ENCODE measurements around the gene LIPF.

The LIPF gene, protein sequence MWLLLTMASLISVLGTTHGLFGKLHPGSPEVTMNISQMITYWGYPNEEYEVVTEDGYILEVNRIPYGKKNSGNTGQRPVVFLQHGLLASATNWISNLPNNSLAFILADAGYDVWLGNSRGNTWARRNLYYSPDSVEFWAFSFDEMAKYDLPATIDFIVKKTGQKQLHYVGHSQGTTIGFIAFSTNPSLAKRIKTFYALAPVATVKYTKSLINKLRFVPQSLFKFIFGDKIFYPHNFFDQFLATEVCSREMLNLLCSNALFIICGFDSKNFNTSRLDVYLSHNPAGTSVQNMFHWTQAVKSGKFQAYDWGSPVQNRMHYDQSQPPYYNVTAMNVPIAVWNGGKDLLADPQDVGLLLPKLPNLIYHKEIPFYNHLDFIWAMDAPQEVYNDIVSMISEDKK

DNA sequence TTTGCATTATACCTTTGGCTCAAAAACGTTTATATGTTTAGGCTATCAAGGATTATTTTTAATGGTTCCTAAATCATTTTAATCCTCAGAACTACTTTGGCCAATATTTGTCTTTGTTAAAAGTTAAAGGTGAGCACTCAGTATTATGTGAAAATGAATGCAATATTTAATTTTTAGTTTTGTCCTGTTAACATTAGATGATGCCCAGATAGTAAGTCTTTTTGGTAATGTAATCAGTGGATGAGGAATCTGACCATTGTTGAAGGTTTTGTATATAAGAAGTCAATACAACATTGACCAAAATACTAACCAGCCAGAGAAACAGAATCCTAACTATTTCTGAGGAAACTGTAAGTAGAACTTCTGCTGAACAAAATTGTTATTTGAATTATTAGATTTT, at the start of gene LIPF:
Gene LIPF, plus strand, starts transcription at position 301 of the 400 bp plus-strand sequence. CDS start 2,856 bp downstream, outside the sequence.
- no peak for DNase-seq (ENCODE audit: extremely low read depth, insufficient read length)
- TF ChIP-seq, protein P1, sequence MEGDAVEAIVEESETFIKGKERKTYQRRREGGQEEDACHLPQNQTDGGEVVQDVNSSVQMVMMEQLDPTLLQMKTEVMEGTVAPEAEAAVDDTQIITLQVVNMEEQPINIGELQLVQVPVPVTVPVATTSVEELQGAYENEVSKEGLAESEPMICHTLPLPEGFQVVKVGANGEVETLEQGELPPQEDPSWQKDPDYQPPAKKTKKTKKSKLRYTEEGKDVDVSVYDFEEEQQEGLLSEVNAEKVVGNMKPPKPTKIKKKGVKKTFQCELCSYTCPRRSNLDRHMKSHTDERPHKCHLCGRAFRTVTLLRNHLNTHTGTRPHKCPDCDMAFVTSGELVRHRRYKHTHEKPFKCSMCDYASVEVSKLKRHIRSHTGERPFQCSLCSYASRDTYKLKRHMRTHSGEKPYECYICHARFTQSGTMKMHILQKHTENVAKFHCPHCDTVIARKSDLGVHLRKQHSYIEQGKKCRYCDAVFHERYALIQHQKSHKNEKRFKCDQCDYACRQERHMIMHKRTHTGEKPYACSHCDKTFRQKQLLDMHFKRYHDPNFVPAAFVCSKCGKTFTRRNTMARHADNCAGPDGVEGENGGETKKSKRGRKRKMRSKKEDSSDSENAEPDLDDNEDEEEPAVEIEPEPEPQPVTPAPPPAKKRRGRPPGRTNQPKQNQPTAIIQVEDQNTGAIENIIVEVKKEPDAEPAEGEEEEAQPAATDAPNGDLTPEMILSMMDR (IDR thresholded peaks at IDR 0.05; ENCODE audit: insufficient read depth, low read length, poor library complexity, severe bottlenecking): no peak
- Histone ChIP-seq H3K36me3 (ENCODE audit: control insufficient read depth, insufficient read depth, low read length) (no peaks in the 10 kb centered on the region), H3K27me3 (replicated peaks; ENCODE audit: control insufficient read depth, insufficient read depth, low read length) (no peaks in the 10 kb centered on the region), H3K4me3 (replicated peaks; ENCODE audit: low read depth, low read length) (no peak within 1 kb of the TSS)

DNA sequence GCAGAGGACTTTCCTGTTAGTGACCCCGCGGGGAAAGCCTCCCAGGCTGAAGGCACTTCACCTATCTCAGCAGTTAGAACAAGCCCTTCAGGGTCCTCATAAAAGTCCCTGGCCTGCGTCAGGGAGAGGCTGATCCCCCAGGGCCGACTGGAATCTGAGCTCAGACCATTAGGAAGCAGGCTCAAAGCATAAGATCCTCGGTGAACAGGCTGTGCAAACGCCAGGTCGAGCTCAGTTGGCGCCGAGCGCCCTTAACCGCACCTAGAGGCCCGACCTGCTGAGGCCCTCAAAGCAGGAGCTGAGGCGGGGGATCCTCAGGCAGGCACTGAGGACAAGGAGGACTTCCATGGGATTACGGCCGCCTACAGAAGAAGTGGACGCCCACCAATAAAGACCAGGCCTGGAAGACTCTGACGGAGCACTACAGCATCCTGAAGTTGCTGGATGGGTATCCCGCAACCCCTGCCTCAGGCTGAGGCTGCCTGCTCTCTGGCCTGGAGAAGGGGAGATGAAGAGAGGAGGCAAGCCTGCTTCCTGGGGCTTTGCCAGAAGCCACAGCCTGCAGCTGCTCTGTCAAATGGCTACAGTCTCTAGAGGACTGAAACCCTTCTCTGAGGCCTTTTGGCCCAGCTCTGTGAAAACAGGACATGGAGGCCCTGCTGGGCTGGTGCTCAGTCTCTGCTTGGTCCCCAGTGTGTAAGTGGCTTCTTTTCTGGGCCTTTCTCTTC, 47.8 kb upstream of the LIPF start:
- TF ChIP-seq, protein P1 (IDR thresholded peaks at IDR 0.05; ENCODE audit: insufficient read depth, low read length, poor library complexity, severe bottlenecking): no peak
- no peak for DNase-seq (ENCODE audit: extremely low read depth, insufficient read length)
- no peak overlapping the region for H3K4me3 ChIP-seq (replicated peaks; ENCODE audit: low read depth, low read length)
- H3K36me3 ChIP-seq (ENCODE audit: control insufficient read depth, insufficient read depth, low read length): no peaks in the 10 kb centered on the region
- H3K27me3 ChIP-seq (replicated peaks; ENCODE audit: control insufficient read depth, insufficient read depth, low read length): no peaks in the 10 kb centered on the region

DNA sequence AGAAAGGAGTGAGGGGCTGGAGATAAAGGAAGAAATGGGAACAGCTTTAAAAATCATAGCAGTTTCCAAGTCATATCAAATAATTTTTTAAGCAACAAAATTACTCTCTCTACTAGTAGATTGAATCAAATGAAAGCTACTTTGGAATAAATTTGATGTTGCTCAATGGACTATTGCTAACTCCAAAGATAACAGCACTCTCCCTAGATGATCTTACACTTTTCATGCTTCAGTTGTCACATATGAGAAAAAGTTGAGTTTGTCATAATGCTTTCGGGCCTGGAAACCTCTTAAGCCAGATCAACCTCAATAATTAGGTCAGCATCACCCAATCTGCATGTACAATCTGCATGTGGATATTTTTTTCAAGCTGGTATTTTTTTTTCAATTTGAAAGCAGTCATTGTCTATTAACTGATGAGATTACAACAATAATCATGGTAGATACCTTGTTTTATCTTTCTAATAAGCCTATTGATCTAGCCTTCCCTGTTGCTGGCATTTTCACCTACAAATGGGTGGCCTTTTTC, 46.4 kb upstream of the LIPF start:
- H3K4me3 ChIP-seq (replicated peaks; ENCODE audit: low read depth, low read length): no peak overlapping the region
- no peaks in the 10 kb centered on the region for H3K27me3 ChIP-seq (replicated peaks; ENCODE audit: control insufficient read depth, insufficient read depth, low read length)
- TF ChIP-seq, protein P1 (IDR thresholded peaks at IDR 0.05; ENCODE audit: insufficient read depth, low read length, poor library complexity, severe bottlenecking): no peak
- no peak for DNase-seq (ENCODE audit: extremely low read depth, insufficient read length)
- H3K36me3 ChIP-seq (ENCODE audit: control insufficient read depth, insufficient read depth, low read length): no peaks in the 10 kb centered on the region

DNA sequence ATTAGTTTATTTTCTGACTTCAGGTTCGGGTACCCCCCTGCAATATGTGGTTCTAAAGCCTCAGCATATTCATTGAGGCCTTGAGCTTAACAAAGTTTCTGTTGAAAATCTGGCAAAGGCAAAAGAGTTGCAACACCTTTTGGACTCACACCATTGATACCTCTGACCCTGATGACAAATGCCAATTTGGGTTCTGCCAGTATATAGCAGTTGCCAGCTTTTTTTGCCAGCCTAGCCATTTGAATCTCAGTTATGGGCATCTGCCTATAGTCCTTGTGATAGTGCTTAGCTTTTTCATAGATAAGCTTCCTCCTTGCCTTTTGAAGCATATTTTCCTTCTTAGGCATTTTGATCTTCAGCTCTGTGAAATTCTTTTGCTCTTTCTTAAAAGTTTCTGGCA, 45.7 kb upstream of the LIPF start:
- no peak for DNase-seq (ENCODE audit: extremely low read depth, insufficient read length)
- TF ChIP-seq, protein P1 (IDR thresholded peaks at IDR 0.05; ENCODE audit: insufficient read depth, low read length, poor library complexity, severe bottlenecking): no peak
- H3K4me3 ChIP-seq (replicated peaks; ENCODE audit: low read depth, low read length): no peak overlapping the region
- H3K27me3 ChIP-seq (replicated peaks; ENCODE audit: control insufficient read depth, insufficient read depth, low read length): no peaks in the 10 kb centered on the region
- no peaks in the 10 kb centered on the region for H3K36me3 ChIP-seq (ENCODE audit: control insufficient read depth, insufficient read depth, low read length)

DNA sequence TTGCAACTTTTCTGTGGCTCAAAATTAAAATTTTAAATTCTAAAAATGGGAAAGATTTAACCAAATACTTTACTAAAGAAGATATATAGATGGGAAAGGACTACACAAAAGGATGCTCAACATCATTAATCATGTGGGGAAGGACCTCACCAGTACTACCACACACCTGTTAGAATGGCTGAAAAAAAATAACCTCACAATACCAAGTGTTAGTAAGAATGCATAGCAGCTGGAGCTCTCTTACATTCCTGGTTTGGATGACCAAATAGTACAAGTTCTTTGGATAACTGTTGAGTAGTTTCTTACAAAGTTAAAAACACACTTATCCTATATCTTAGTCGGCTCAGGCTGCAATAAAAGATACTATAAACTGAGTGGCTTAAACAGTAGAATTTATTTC, 43.8 kb upstream of the LIPF start:
- TF ChIP-seq, protein P1 (IDR thresholded peaks at IDR 0.05; ENCODE audit: insufficient read depth, low read length, poor library complexity, severe bottlenecking): no peak
- no peaks in the 10 kb centered on the region for H3K36me3 ChIP-seq (ENCODE audit: control insufficient read depth, insufficient read depth, low read length)

More for the DNA sequence above, 43.8 kb upstream of the LIPF start:
- no peaks in the 10 kb centered on the region for H3K27me3 ChIP-seq (replicated peaks; ENCODE audit: control insufficient read depth, insufficient read depth, low read length)
- DNase-seq (ENCODE audit: extremely low read depth, insufficient read length): no peak
- H3K4me3 ChIP-seq (replicated peaks; ENCODE audit: low read depth, low read length): no peak overlapping the region

Measured in GM06990 (cell line).